Measurements from ENCODE around the gene COX17. TPM values are rescaled to one million over a fixed set of nuclear protein-coding genes. Genes with fewer than 3 reads are reported as not detected.

Gene COX17, protein sequence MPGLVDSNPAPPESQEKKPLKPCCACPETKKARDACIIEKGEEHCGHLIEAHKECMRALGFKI
- polyA plus RNA-seq (35.1 to 40.6 TPM (median 40.0 TPM) in 3 replicates), polyA minus RNA-seq (10.2 to 14.3 TPM (median 10.7 TPM) in 3 replicates)
- polyA plus RNA-seq (2011; ENCODE audit: low read depth): 45.8 TPM
- polyA plus RNA-seq (2011; cell fraction: cytosol; rRNA removed): 25.7 and 40.5 TPM in 2 replicates
- 11.4 and 14.0 TPM in 2 replicates for polyA plus RNA-seq (2011; cell fraction: nucleus; rRNA removed)
- 66.9 and 76.1 TPM in 2 replicates for polyA plus RNA-seq (2012; ENCODE audit: low replicate concordance)
- polyA minus RNA-seq (2011; cell fraction: cytosol; rRNA and poly(A)+ RNA removed): 16.3 TPM
- polyA minus RNA-seq (2011; cell fraction: nucleus; rRNA and poly(A)+ RNA removed): 4.0 and 5.2 TPM in 2 replicates

DNA sequence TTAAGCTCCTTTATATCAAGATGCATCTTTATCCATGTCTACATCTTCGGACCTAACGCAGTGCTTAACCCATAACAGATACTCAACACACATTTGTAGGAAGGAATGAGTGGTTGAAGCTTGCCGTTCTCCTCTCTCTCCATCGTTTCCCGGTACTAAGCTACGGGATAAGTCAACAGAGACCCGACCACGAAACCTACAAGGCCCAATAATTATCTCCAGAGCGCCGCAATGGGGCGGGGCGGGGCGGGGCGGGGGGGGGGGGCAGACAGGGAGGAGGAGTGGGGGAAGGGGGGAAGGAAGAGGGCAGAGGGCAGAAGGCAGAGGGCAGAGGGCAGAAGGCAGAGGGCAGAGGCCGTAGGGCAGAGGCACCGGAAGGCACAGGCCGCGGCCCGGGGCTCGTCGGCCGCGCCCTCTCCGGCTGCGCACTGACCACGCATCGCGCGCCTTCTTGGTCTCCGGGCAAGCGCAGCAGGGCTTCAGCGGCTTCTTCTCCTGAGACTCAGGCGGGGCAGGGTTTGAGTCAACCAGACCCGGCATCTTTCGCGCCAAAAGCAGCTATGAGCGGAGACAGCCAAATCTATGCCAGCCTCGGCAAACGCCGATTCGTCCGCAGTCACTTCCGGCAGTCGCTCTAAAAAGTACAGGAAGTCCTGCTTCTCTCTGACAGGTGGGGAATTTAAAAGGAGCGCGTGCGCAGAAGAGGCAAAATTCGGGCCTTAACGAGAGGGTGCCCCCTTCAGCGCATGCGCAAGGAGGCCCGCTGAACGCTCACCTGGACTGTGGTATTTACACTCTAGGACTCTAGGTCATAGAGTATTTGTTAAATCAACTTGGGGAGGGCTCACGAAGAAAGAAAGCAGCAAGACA lies at the start of gene COX17:
Gene COX17 (minus strand): TSS at position 636 of the 870 bp plus-strand sequence. CDS start 96 bp downstream, at position 540.
- DNase-seq (ENCODE audit: low read depth, low spot score): peak; percentile 88
- Histone ChIP-seq H3K9me1 (ENCODE audit: control insufficient read depth, extremely low read depth, insufficient read depth, low read length) (no peaks in the 10 kb centered on the region), H3K4me3 (ENCODE audit: control insufficient read depth in 2 of 3, extremely low read depth in 1 of 3, insufficient read depth in 2 of 3, low read depth in 1 of 3, low read length in 3 of 3) (peak within 1 kb of the TSS; percentile 64 to 82 (median 72)), H3K36me3 (ENCODE audit: control insufficient read depth in 2 of 2, extremely low read depth in 1 of 2, insufficient read depth in 2 of 2, low read length in 2 of 2) (peaks cover 6 to 8% of the 10 kb centered on the region in 2 experiments), H3K79me2 (ENCODE audit: control insufficient read depth, insufficient read depth, low read length) (peaks cover 13% of the 10 kb centered on the region), H4K20me1 (ENCODE audit: control insufficient read depth, extremely low read depth, insufficient read depth, low read length) (no peaks in the 10 kb centered on the region), H3K27me3 (ENCODE audit: control insufficient read depth, extremely low read depth, insufficient read depth, low read length) (no peaks in the 10 kb centered on the region), H3K27ac (ENCODE audit: control insufficient read depth, insufficient read depth, low read length) (peak within 1 kb of the TSS; percentile 69), H3K9ac (ENCODE audit: control insufficient read depth, extremely low read depth, insufficient read depth, low read length) (peak within 1 kb of the TSS; percentile 74), H2AFZ (ENCODE audit: control insufficient read depth, low read length) (peak within 1 kb of the TSS; percentile 91), H3K9me3 (ENCODE audit: control insufficient read depth, low read depth, low read length) (no peaks in the 10 kb centered on the region), H3K4me1 (ENCODE audit: control insufficient read depth, extremely low read depth, insufficient read depth, low read length) (peaks cover 11% of the 10 kb centered on the region), H3K4me2 (ENCODE audit: control insufficient read depth, extremely low read depth, insufficient read depth, low read depth, low read length) (peak within 1 kb of the TSS; percentile 83)
- TF ChIP-seq EZH2 (IDR thresholded peaks at IDR 0.05; ENCODE audit: low read length): no peak
- TF ChIP-seq, protein P1, sequence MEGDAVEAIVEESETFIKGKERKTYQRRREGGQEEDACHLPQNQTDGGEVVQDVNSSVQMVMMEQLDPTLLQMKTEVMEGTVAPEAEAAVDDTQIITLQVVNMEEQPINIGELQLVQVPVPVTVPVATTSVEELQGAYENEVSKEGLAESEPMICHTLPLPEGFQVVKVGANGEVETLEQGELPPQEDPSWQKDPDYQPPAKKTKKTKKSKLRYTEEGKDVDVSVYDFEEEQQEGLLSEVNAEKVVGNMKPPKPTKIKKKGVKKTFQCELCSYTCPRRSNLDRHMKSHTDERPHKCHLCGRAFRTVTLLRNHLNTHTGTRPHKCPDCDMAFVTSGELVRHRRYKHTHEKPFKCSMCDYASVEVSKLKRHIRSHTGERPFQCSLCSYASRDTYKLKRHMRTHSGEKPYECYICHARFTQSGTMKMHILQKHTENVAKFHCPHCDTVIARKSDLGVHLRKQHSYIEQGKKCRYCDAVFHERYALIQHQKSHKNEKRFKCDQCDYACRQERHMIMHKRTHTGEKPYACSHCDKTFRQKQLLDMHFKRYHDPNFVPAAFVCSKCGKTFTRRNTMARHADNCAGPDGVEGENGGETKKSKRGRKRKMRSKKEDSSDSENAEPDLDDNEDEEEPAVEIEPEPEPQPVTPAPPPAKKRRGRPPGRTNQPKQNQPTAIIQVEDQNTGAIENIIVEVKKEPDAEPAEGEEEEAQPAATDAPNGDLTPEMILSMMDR (optimal IDR thresholded peaks at IDR 0.05 in 1 of 3, IDR thresholded peaks at IDR 0.05 in 1 of 3, conservative IDR thresholded peaks at IDR 0.05 in 1 of 3; ENCODE audit: extremely low read depth in 1 of 3, insufficient read depth in 2 of 3, low read length in 3 of 3): no peak
- dilution Hi-C loops (cut with MboI; ENCODE audit: extremely low pct_ligation_motif_present, low sequenced_read_pairs): no loop called here
- FAIRE-seq: peak; percentile 87

DNA sequence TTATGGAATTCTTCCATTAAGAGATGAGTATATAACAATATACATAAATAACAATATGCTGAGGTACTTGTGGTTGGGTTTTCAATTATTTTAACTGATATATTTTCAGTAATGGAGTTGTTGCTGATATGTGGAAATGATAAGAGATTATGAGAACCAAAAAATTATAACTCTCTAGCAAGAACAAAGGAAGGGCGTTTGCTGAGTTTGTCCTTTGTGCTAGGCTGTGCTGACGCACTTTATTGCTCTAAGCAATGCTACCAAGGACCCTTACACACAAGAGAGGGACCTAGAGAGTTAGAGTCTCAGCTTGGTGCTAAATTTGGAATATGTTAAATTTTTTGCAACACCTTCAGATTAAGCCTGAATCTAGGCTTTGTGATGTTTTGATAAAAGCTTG lies 49.7 kb upstream of the COX17 start:
- Histone ChIP-seq H3K79me2 (ENCODE audit: control insufficient read depth, insufficient read depth, low read length) (no peaks in the 10 kb centered on the region), H3K9me1 (ENCODE audit: control insufficient read depth, extremely low read depth, insufficient read depth, low read length) (no peaks in the 10 kb centered on the region), H3K27me3 (ENCODE audit: control insufficient read depth, extremely low read depth, insufficient read depth, low read length) (no peaks in the 10 kb centered on the region), H3K4me2 (ENCODE audit: control insufficient read depth, extremely low read depth, insufficient read depth, low read depth, low read length) (no peak overlapping the region), H3K9ac (ENCODE audit: control insufficient read depth, extremely low read depth, insufficient read depth, low read length) (no peak overlapping the region), H3K9me3 (ENCODE audit: control insufficient read depth, low read depth, low read length) (no peaks in the 10 kb centered on the region), H3K4me1 (ENCODE audit: control insufficient read depth, extremely low read depth, insufficient read depth, low read length) (no peaks in the 10 kb centered on the region), H3K27ac (ENCODE audit: control insufficient read depth, insufficient read depth, low read length) (no peak overlapping the region), H3K4me3 (ENCODE audit: control insufficient read depth in 2 of 3, extremely low read depth in 1 of 3, insufficient read depth in 2 of 3, low read depth in 1 of 3, low read length in 3 of 3) (no peak overlapping the region), H3K36me3 (ENCODE audit: control insufficient read depth in 2 of 2, extremely low read depth in 1 of 2, insufficient read depth in 2 of 2, low read length in 2 of 2) (no peaks in the 10 kb centered on the region), H2AFZ (ENCODE audit: control insufficient read depth, low read length) (no peak overlapping the region), H4K20me1 (ENCODE audit: control insufficient read depth, extremely low read depth, insufficient read depth, low read length) (no peaks in the 10 kb centered on the region)
- no peak for FAIRE-seq
- dilution Hi-C loops (cut with MboI; ENCODE audit: extremely low pct_ligation_motif_present, low sequenced_read_pairs): no loop called here
- no peak for TF ChIP-seq EZH2 (IDR thresholded peaks at IDR 0.05; ENCODE audit: low read length)
- TF ChIP-seq, protein P1 (optimal IDR thresholded peaks at IDR 0.05 in 1 of 3, IDR thresholded peaks at IDR 0.05 in 1 of 3, conservative IDR thresholded peaks at IDR 0.05 in 1 of 3; ENCODE audit: extremely low read depth in 1 of 3, insufficient read depth in 2 of 3, low read length in 3 of 3): no peak
- DNase-seq (ENCODE audit: low read depth, low spot score): no peak

Measured in keratinocyte (primary cell).